GM12892 (cell line): Measurements from ENCODE around the gene AIF1.
A peak's percentile ranks its signal among the peaks of the same experiment; 100 is the strongest.

Source experiments
- POLR2A ChIP-seq: IDR thresholded peaks from 2 replicates; pipeline ENCODE4 v1.6.1; 2011; ENCODE audit warnings: low read depth, low read length, control low read depth
- POLR2AphosphoS5 ChIP-seq: IDR thresholded peaks from 2 replicates; pipeline ENCODE4 v1.6.1; 2011; ENCODE audit warnings: low read depth, low read length, control low read depth
- TAF1 ChIP-seq: IDR thresholded peaks from 2 replicates; pipeline ENCODE4 v1.6.1; 2011; ENCODE audit warnings: low read depth, mild to moderate bottlenecking, control low read depth, low read length, borderline replicate concordance

- TF ChIP-seq POLR2A (peak; percentile 68), TAF1 (no peak), POLR2AphosphoS5 (peak; percentile 80)
These were observed 38.0 kb upstream of the AIF1 start for GRCh38 chr6:31576897-31577578.
